Chondrocyte (in vitro differentiated cells): Measurements from ENCODE around the gene CDCA7L. TPM values are rescaled to one million over a fixed set of nuclear protein-coding genes. Genes with fewer than 3 reads are reported as not detected.
"Not testable (repeated sequence)": the region's sequence is repeated elsewhere in the genome, so short reads cannot be mapped to it uniquely, and the experiment has no call there.

Source experiments
- DNase-seq: peaks from one replicate; pipeline ENCODE4 v3.0.0; 2021; ENCODE audit warnings: mixed read lengths, low spot score
- H3K27ac Mint-ChIP-seq: one replicate; pipeline ENCODE4 v1.8.0; 2021; ENCODE audit warnings: mild to moderate bottlenecking, moderate library complexity, mixed read lengths; ENCODE audit not compliant: unreplicated experiment
- H3K27me3 Mint-ChIP-seq: 2 replicates; pipeline ENCODE4 v1.8.0; 2021; ENCODE audit warnings: low read depth, mixed read lengths
- H3K36me3 Mint-ChIP-seq: 2 replicates; pipeline ENCODE4 v1.8.0; 2021; ENCODE audit warnings: low read depth, mixed read lengths
- H3K4me1 Mint-ChIP-seq: 2 replicates; pipeline ENCODE4 v1.8.0; 2021; ENCODE audit warnings: low read depth, mild to moderate bottlenecking, mixed read lengths
- H3K4me3 Mint-ChIP-seq: one replicate; pipeline ENCODE4 v1.8.0; 2021; ENCODE audit warnings: mild to moderate bottlenecking, moderate library complexity, mixed read lengths; ENCODE audit not compliant: unreplicated experiment
- H3K9me3 Mint-ChIP-seq: 2 replicates; pipeline ENCODE4 v1.8.0; 2021; ENCODE audit warnings: low read depth, mixed read lengths
- CTCF ChIP-seq: fragments of 200-600 bp; sonication (generic); IDR thresholded peaks from 2 replicates; pipeline ENCODE4 v1.5.0; 2021; ENCODE audit warnings: antibody characterized with exemption, mild to moderate bottlenecking, moderate library complexity
- total RNA-seq: library from RNA; stranded (reverse); gene quantifications from 3 replicates; pipeline ENCODE4 v1.2.1, GENCODE V29; 2021

The CDCA7L gene
- total RNA-seq, 1 donor from 2014 or later: 13.3 TPM

- H3K36me3 Mint-ChIP-seq: no peaks in the 10 kb centered on the region
- no peaks in the 10 kb centered on the region for H3K9me3 Mint-ChIP-seq
- TF ChIP-seq CTCF: no peak
- H3K27me3 Mint-ChIP-seq: no peaks in the 10 kb centered on the region
- no peak overlapping the region for H3K4me3 Mint-ChIP-seq
- H3K4me1 Mint-ChIP-seq: no peaks in the 10 kb centered on the region
- H3K27ac Mint-ChIP-seq: no peak overlapping the region
- DNase-seq: no peak
Observed at GRCh38 chr7:21887353-21887752, 58.3 kb downstream of the CDCA7L start.

- DNase-seq: no peak
- no peak for TF ChIP-seq CTCF
- Mint-ChIP-seq H3K27ac (no peak overlapping the region), H3K27me3 (no peaks in the 10 kb centered on the region), H3K9me3 (no peaks in the 10 kb centered on the region), H3K4me1 (no peaks in the 10 kb centered on the region), H3K4me3 (no peak overlapping the region), H3K36me3 (no peaks in the 10 kb centered on the region)
Observed at GRCh38 chr7:21886396-21886795, 59.3 kb downstream of the CDCA7L start.

- Mint-ChIP-seq H3K27me3 (no peaks in the 10 kb centered on the region), H3K4me3 (no peak overlapping the region), H3K4me1 (no peaks in the 10 kb centered on the region), H3K27ac (no peak overlapping the region), H3K9me3 (no peaks in the 10 kb centered on the region), H3K36me3 (no peaks in the 10 kb centered on the region)
- DNase-seq: no peak
- TF ChIP-seq CTCF: no peak
Observed at GRCh38 chr7:21884496-21884895, 61.2 kb downstream of the CDCA7L start.

- H3K27ac Mint-ChIP-seq, H3K36me3 Mint-ChIP-seq, DNase-seq, H3K9me3 Mint-ChIP-seq, H3K4me3 Mint-ChIP-seq, H3K27me3 Mint-ChIP-seq, H3K4me1 Mint-ChIP-seq: not testable (repeated sequence)
Observed at GRCh38 chr7:21883501-21883900, 62.2 kb downstream of the CDCA7L start.

- no peak for TF ChIP-seq CTCF
- Mint-ChIP-seq H3K27me3 (no peaks in the 10 kb centered on the region), H3K4me1 (no peaks in the 10 kb centered on the region), H3K27ac (no peak overlapping the region), H3K36me3 (no peaks in the 10 kb centered on the region), H3K9me3 (no peaks in the 10 kb centered on the region), H3K4me3 (no peak overlapping the region)
- DNase-seq: no peak
Observed at GRCh38 chr7:21883069-21883468, 62.6 kb downstream of the CDCA7L start.

GRCh38 chr7:21869785-21870402, 75.8 kb downstream of the CDCA7L start:
- H3K27me3 Mint-ChIP-seq: no peaks in the 10 kb centered on the region
- no peaks in the 10 kb centered on the region for H3K4me1 Mint-ChIP-seq
- H3K27ac Mint-ChIP-seq: no peak overlapping the region
- H3K36me3 Mint-ChIP-seq: no peaks in the 10 kb centered on the region
- TF ChIP-seq CTCF: no peak
- no peaks in the 10 kb centered on the region for H3K9me3 Mint-ChIP-seq
- H3K4me3 Mint-ChIP-seq: no peak overlapping the region
- DNase-seq: no peak
